ENCODE results near the gene OR4K1.
"Not testable (repeated sequence)": the region's sequence is repeated elsewhere in the genome, so short reads cannot be mapped to it uniquely, and the experiment has no call there.

Gene OR4K1, protein sequence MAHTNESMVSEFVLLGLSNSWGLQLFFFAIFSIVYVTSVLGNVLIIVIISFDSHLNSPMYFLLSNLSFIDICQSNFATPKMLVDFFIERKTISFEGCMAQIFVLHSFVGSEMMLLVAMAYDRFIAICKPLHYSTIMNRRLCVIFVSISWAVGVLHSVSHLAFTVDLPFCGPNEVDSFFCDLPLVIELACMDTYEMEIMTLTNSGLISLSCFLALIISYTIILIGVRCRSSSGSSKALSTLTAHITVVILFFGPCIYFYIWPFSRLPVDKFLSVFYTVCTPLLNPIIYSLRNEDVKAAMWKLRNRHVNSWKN

DNA sequence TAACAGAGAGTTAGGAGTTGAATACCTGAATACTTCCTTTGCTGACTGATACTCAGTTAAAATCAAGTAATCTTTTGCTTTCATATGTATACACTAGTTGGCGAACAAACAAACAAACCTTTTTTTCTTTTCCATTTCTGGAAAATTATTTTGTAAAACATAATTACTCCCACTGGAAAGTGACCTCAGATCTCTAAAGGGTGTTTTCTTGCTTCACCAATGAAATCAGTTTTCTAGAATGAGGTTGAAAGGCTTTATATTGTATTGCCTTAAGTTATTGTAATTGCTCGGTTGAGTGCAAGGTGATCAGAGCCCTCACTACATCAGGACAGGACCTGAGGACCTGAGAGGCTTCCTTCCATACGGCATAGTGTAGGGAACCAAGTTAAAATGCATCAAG lies at the start of gene OR4K1:
TSS of gene OR4K1 (plus strand) at position 301 of the 400 bp plus-strand sequence. CDS start 4,750 bp downstream, outside the sequence.
- in situ Hi-C loops (cut with MboI; ENCODE audit: low sequenced_read_pairs) = no loop called here

DNA sequence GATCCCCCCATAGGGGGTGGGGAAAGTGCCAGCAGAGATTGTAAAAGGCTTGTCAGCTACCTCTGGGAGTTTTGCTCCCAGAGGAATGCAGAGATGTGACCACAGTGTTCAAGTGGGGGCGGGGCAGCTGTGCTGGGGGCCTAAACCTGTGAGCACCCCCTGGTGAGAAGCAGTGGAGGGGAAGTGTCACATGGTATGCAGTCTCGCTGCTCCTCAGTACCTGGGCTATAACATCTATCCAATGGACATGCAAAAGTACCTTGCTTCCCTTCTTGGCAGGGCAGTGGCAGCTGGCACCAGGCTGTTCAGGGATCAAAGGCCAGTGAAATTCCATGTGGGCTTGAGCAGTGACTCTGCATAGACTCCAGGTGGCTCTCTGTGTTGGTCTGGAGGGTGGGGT lies 35.4 kb upstream of the OR4K1 start:
- in situ Hi-C loops (cut with MboI; ENCODE audit: low sequenced_read_pairs) = no loop called here

DNA sequence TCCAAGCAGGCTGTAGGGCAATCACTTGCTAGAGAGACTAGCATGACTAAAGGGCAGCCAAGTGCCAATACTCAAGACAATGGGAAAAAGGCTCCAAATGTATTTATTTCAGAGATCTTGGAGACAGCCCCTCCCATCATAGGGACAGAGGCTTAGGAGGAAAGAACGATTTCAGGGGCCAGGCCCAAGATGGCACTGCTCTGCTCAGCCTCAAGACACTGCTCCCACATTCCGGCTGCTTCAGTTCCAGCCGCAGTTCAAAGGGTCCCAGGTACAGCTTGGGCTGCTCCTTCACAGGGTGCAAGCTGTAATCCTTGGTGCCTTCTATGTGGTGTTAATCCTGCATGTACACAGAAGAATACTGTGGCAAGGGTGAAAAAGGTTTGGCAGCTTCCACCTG lies 29.7 kb upstream of the OR4K1 start:
- in situ Hi-C loops (cut with MboI; ENCODE audit: low sequenced_read_pairs) = no loop called here

DNA sequence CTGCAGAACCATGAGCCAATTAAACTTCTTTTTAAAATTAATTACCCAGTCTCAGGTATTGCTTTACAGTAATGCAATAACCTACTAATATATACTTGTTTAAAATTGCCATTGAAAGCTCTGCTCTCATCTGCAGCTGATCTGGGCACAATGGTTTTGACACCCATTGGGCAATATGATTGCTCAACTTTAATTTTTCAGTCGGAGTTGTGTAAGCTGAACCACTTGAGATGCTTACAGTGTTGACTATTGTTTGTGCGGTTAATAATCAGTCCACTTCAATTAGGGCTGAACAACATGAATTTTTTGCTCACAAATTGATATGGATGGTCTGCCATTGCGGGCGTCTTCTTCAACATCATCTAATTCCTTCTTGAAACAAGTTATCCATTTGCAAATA lies 28.3 kb upstream of the OR4K1 start:
- in situ Hi-C loops (cut with MboI; ENCODE audit: low sequenced_read_pairs) = no loop called here

DNA sequence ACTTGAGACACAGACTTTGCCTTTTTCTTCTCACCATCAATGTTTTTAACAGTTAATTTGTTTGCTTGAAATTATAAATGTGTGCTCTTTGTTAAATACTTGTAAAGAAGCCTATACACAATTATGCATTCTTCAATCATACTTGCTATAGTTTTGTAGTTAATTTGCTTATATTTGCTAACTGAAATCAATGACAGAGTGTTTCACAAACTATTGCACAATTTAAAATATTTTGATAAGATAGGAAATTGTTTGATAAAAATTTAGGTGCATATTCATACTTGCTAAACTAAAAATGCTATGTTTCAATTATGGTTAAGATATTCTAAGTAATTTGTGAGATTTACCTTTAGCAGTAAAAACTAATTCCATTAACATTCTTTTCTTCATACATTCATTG lies 24.1 kb upstream of the OR4K1 start:
- in situ Hi-C loops (cut with MboI; ENCODE audit: low sequenced_read_pairs) = no loop called here

DNA sequence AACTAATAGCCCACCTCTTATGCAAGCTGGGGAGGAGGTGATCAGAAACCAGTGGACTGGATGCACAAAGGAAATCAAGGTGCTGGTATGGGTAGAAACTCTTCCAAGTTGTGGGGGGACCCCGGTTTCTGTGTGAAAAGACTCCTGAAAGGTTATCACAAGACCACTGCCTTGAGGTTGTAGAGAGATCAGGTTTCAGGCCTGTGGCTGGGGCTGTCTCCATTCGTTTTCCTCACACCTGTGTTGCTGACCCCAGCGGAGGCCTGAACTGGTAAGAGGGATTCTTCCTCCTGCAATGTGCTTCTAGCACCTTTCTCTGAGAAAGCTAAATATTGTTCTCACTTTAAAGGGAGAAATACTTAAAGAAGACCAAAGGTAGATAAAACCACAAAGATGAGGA lies 19.6 kb upstream of the OR4K1 start:
- in situ Hi-C loops (cut with MboI; ENCODE audit: low sequenced_read_pairs) = no loop called here

DNA sequence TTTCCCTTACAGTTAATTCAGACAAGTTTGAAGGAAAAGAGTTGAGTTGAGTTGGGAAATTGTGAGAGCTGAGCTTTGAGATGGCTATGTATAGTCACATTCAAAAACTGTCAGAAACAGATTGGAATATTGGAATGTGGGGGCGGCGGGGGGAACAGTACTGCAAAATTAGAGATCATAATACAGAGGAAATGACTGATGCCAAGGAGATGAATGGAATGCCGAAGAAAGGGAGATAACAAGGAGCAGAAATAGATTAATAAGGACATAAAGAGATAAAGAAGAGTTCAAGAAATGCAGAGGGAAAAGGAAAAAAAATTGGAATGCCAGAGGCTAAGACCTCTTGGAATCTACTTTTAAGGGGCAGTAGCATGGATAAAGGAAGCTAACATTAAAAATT lies 13.5 kb upstream of the OR4K1 start:
- in situ Hi-C loops (cut with MboI; ENCODE audit: low sequenced_read_pairs) = no loop called here

DNA sequence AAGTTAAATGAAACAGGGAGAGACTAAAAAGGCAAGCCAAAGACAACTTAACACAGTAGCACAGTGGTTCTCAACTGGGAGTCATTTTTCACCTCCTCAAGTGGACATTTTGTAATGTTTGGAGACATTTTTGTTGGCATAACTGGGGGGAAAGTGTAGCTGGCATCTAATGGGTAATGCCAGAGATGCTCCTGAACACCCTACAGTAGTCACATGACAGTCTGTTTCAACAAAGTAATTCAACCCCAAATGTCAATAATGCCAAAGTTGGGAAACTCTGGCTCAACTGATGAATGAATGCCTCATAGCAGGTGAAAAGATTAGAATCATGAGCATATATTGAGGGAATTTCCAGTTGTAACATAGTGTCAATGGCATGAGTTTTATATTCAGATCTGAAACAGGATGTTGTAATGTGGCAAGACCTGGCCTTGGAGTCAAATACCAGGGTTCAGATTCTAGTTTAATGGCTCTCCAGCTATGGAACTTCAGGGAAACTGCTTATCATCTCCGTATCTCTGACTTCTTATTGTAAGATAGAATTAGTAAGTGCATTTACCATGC lies 12.7 kb upstream of the OR4K1 start:
- in situ Hi-C loops (cut with MboI; ENCODE audit: low sequenced_read_pairs) = no loop called here

DNA sequence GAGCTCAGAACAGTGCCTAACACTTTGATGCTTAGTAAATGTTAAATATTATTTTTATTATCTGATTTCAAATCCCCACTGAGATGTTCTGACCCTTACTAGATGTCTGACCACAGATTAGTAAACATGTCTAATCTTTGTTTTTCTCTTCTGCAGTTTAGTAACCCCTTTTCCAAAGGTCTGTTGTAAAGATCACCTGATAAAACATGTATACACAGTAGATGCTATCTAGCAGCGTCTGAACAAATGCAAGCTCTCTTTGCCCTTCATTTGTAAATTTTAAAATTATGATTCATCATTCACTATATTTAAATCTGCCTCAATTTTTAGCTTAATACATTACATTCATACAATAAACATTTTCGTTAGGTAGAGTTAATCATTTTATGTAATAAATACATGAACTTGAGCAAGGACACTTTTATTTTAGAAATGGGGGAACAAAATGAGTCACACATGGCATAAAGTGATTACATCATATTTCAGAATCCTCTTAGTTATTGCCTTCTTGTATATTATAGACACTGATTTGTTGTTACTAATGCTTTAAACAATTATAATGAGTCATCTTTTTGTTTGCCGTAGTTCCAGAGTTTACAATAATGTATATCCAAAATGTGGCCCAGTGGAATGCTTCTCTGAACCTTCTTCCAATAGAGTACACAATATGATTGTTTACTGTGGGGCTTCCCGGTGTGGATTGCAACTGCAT lies 12.0 kb upstream of the OR4K1 start:
- in situ Hi-C loops (cut with MboI; ENCODE audit: low sequenced_read_pairs) = no loop called here

DNA sequence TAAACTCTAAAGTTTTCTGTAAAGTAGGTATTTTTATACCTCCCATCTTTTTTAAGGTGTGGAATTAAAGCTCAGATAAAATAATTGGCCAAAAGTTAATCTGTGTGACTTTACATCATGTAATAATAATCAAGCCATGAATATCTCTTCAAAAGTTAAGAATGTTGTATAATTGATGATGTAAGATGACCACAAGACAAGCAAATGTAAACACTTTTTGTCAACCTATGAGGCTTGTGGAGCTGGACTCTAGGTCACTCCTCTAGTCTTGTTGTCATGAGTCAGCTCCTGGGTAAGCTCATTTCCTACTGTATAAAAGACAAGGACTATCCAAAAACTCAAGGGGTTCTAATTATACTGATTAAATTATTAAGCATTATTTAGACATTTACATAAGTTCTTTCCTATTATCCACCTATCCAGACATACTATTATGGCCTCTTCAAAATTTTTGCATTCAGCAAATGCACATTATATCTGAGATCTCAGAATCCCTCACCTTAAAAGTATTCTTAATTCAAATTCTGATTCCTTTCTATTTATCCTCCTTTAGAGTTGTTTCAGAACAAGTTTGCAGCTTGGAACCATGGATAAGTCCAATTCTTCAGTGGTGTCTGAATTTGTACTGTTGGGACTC lies 10.6 kb upstream of the OR4K1 start, which contains the start of gene OR4K5:
TSS of gene OR4K5 (plus strand) at position 587 of the 637 bp plus-strand sequence. CDS start at position 587, 0 bp downstream.
- in situ Hi-C loops (cut with MboI; ENCODE audit: low sequenced_read_pairs) = no loop called here

DNA sequence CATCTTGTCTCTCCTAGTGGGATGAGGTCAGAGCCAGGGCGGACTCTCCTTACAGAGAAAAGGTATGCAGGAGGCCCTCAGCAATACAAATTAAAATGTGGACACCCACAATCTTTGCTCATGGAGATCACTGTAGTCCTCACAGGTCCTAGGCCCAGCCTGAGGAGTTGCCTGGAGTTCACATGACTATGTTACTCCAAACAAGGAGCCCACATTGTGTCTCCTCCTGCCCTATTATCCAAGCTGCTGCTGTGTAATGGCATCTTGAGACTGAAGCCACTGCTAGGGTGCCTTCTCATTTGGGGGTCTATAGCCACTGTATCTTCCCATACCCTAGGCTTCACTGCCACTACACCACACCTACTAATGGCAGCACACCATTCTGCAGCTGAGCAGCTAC lies 11.0 kb downstream of the OR4K1 start:
- in situ Hi-C loops (cut with MboI; ENCODE audit: low sequenced_read_pairs) = no loop called here

DNA sequence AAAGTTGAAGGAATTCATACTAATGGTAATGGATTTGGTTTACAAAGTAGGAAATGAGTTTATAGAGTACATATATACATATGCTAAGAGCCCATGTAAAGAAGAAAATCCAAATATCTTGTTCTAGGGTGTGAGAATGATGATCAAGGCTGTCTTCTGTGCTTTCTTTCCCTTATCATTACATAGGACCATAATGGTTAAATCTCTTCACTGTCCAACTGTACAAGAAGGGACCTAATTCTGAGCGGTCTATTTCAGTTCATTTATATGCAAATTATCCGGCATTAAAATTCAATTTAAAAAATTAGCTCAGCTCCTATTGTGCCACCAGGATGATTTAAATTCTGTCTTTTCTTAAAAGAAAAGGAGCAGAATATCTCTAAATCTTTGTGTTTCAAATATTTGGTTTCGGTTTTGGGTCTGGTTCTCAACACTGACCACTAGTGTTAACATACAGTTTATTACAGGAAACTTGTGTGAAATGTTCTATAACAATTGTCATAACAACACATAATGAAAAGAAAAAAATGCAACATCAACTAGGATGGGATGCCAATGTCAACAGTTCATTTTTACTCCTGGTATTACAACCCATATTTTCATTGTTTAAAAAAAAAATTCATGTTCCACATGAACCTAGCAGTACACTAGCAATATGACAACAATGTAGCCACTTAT lies 16.8 kb downstream of the OR4K1 start:
- in situ Hi-C loops (cut with MboI; ENCODE audit: low sequenced_read_pairs) = no loop called here

DNA sequence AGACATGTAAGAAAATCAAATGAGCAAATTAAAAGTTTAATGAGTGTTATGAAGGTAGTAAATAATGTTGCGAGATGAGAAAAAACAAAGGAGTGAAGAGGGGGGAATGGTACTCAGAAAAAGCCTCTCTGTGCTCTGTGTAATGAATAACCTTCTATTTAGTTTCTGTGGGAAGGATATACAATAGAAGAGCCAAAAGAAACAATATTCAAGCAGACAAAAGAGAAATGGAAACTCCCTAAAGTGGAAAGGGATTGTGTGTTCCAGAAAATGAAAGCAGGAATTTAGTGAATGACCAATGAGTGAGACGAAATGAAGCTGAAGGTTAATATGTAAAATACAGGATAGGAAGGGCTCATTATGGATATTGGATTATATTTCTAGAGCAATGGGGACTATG lies 18.5 kb downstream of the OR4K1 start:
- in situ Hi-C loops (cut with MboI; ENCODE audit: low sequenced_read_pairs) = no loop called here

DNA sequence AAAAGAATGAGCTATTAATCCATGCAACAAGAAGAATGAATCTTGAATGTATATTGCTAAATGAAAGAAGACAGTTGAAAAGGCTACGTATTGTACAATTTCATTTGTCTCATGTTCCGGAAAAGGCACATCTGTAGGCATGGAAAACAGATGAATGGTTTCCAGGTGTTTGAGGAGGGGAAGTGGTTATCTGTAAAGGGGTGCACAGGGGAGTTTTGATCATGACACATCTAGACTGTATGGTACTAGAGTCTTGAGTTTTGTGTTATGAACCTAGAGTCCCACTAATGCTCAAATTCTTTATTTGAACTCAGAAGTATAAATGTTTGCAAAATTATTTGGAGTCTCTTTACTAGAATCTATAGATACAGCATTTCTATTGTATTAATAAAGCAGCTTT lies 39.0 kb downstream of the OR4K1 start:
- in situ Hi-C loops (cut with MboI; ENCODE audit: low sequenced_read_pairs) = not testable (repeated sequence)

DNA sequence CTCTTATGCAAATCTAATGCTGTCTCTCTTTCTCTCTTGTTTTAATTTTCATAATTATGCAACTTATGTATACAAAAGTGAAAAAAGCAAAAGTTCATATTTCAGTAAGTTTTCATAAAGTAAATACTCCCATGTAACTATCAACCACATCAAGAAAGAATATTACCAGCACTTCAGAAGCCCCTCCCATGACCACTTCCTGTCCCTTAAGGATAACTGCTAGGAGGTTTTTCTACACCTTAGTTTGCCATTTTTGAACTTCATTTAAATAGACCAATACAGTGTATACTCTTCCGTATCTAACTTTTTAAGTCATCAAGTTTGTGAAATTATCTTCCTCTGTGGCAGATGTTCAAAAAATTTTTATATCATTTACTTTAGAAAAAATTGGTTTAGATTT lies 44.1 kb downstream of the OR4K1 start:
- in situ Hi-C loops (cut with MboI; ENCODE audit: low sequenced_read_pairs) = no loop called here

DNA sequence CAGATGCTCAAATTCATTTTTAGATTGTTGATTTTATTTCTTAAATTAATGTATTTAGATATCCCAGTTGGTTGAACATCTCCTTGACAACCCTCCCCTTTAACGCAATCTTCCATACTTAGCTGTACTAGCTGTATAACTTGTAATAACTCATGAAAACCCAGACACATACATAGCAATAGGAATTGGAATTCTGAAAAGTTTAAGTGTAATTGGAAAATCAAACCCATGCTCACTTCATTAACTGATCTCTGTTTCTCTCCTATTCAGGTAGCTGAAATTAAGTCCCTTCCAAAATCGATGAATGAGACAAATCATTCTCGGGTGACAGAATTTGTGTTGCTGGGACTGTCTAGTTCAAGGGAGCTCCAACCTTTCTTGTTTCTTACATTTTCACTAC lies 44.6 kb downstream of the OR4K1 start, which contains the start of gene OR4K15:
TSS of gene OR4K15 (plus strand) at position 301 of the 400 bp plus-strand sequence. CDS start at position 301, 0 bp downstream.
- in situ Hi-C loops (cut with MboI; ENCODE audit: low sequenced_read_pairs) = no loop called here
